NCI-H187 treated with DMSO at 0.1 percent for 48 hours (cell line): ENCODE results near the gene TSPAN14.

Source experiments
- DNase-seq: peaks from one replicate; lab custom pipeline; 2025; lab: John Stamatoyannopoulos, UW

Gene TSPAN14

GRCh38 chr10:80488539-80489066 lies 34.5 kb downstream of the TSPAN14 start:
- no peak for DNase-seq

- DNase-seq = no peak
Measured at GRCh38 chr10:80489371-80490112, 35.4 kb downstream of the TSPAN14 start.

GRCh38 chr10:80491251-80492102 lies 37.4 kb downstream of the TSPAN14 start:
- no peak for DNase-seq

GRCh38 chr10:80492848-80493521 lies 38.9 kb downstream of the TSPAN14 start:
- DNase-seq = no peak

GRCh38 chr10:80493522-80494051 lies 39.5 kb downstream of the TSPAN14 start:
- DNase-seq = no peak

GRCh38 chr10:80496555-80497172 lies 42.6 kb downstream of the TSPAN14 start:
- no peak for DNase-seq

- no peak for DNase-seq
Measured at GRCh38 chr10:80497187-80498077, 43.3 kb downstream of the TSPAN14 start.

- no peak for DNase-seq
Measured at GRCh38 chr10:80498078-80498832, 44.1 kb downstream of the TSPAN14 start.

GRCh38 chr10:80498833-80499741 lies 45.0 kb downstream of the TSPAN14 start:
- DNase-seq = no peak

GRCh38 chr10:80500572-80501380 lies 46.7 kb downstream of the TSPAN14 start:
- DNase-seq = no peak

- DNase-seq = no peak
Measured at GRCh38 chr10:80501381-80501912, 47.3 kb downstream of the TSPAN14 start.

- DNase-seq = no peak
Measured at GRCh38 chr10:80501913-80502521, 47.9 kb downstream of the TSPAN14 start.

GRCh38 chr10:80502621-80503583 lies 48.8 kb downstream of the TSPAN14 start:
- DNase-seq = no peak

- no peak for DNase-seq
Measured at GRCh38 chr10:80503584-80504157, 49.6 kb downstream of the TSPAN14 start.

GRCh38 chr10:80504158-80504811 lies 50.2 kb downstream of the TSPAN14 start:
- DNase-seq = no peak
